GM12865 (cell line): ENCODE results near the gene MKNK1.

ENCODE experiments used
- DNase-seq: peaks from one replicate; pipeline ENCODE4 v3.0.0; 2010; ENCODE audit warnings: low read depth
- H3K4me3 ChIP-seq: 2 replicates; pipeline ENCODE4 v1.5.1; 2011; ENCODE audit warnings: mild to moderate bottlenecking, low read depth, low read length, control low read depth
- CTCF ChIP-seq: IDR thresholded peaks from 2 replicates; pipeline ENCODE4 v1.5.1; 2011; ENCODE audit warnings: low read length, control low read depth, low read depth, inconsistent platforms; ENCODE audit not compliant: insufficient read depth; ENCODE audit errors: missing control alignments

MKNK1 gene

GRCh38 chr1:46583494-46583893, 20.6 kb downstream of the MKNK1 start:
- no peak for TF ChIP-seq CTCF
- DNase-seq: no peak

GRCh38 chr1:46582972-46583371, 21.1 kb downstream of the MKNK1 start:
- TF ChIP-seq CTCF: no peak
- H3K4me3 ChIP-seq: no peak overlapping the region
- DNase-seq: no peak

More at GRCh38 chr1:46583494-46583893, 20.6 kb downstream of the MKNK1 start:
- H3K4me3 ChIP-seq: no peak overlapping the region

GRCh38 chr1:46581681-46582455, 22.2 kb downstream of the MKNK1 start:
- H3K4me3 ChIP-seq: no peak overlapping the region
- DNase-seq: no peak
- TF ChIP-seq CTCF: no peak

- no peak for DNase-seq
- TF ChIP-seq CTCF: no peak
- no peak overlapping the region for H3K4me3 ChIP-seq
Measured at GRCh38 chr1:46580140-46580903, 23.7 kb downstream of the MKNK1 start.

- TF ChIP-seq CTCF: no peak
- no peak overlapping the region for H3K4me3 ChIP-seq
- DNase-seq: no peak
Measured at GRCh38 chr1:46577671-46578070, 26.4 kb downstream of the MKNK1 start.

GRCh38 chr1:46576596-46576995, 27.5 kb downstream of the MKNK1 start:
- no peak overlapping the region for H3K4me3 ChIP-seq
- no peak for DNase-seq
- no peak for TF ChIP-seq CTCF
